ENCODE data around the gene ARHGAP6. TPM values are rescaled to one million over a fixed set of nuclear protein-coding genes. Genes with fewer than 3 reads are reported as not detected.
A peak's percentile ranks its signal among the peaks of the same experiment; 100 is the strongest.
"Not testable (repeated sequence)": the region's sequence is repeated elsewhere in the genome, so short reads cannot be mapped to it uniquely, and the experiment has no call there.

The ARHGAP6 gene
- total RNA-seq, 1 experiment from 2014 or later = 1.8 TPM

GRCh38 chrX:11541510-11541909 is 124.2 kb downstream of the ARHGAP6 start:
- in situ Hi-C loops (cut with HindIII; ENCODE audit: low pct_unique_long_range_greater_than_20kb, low sequenced_read_pairs) = no loop called here
- DNase-seq (ENCODE audit: low read depth) = no peak

- in situ Hi-C loops (cut with HindIII; ENCODE audit: low pct_unique_long_range_greater_than_20kb, low sequenced_read_pairs) = no loop called here
- no peak for DNase-seq (ENCODE audit: low read depth)
Measured at GRCh38 chrX:11540532-11541377, 125.0 kb downstream of the ARHGAP6 start.

- in situ Hi-C loops (cut with HindIII; ENCODE audit: low pct_unique_long_range_greater_than_20kb, low sequenced_read_pairs) = no loop called here
- no peak for DNase-seq (ENCODE audit: low read depth)
Measured at GRCh38 chrX:11537141-11537540, 128.6 kb downstream of the ARHGAP6 start.

- in situ Hi-C loops (cut with HindIII; ENCODE audit: low pct_unique_long_range_greater_than_20kb, low sequenced_read_pairs) = no loop called here
- no peak for DNase-seq (ENCODE audit: low read depth)
Measured at GRCh38 chrX:11535156-11535919, 130.4 kb downstream of the ARHGAP6 start.

GRCh38 chrX:11533199-11533651 is 132.5 kb downstream of the ARHGAP6 start:
- in situ Hi-C loops (cut with HindIII; ENCODE audit: low pct_unique_long_range_greater_than_20kb, low sequenced_read_pairs) = no loop called here

GRCh38 chrX:11532291-11533078 is 133.2 kb downstream of the ARHGAP6 start:
- in situ Hi-C loops (cut with HindIII; ENCODE audit: low pct_unique_long_range_greater_than_20kb, low sequenced_read_pairs) = no loop called here
- DNase-seq (ENCODE audit: low read depth) = no peak

More at GRCh38 chrX:11533199-11533651, 132.5 kb downstream of the ARHGAP6 start:
- peak; percentile 41 for DNase-seq (ENCODE audit: low read depth)

- DNase-seq (ENCODE audit: low read depth) = no peak
- in situ Hi-C loops (cut with HindIII; ENCODE audit: low pct_unique_long_range_greater_than_20kb, low sequenced_read_pairs) = no loop called here
Measured at GRCh38 chrX:11531226-11531625, 134.5 kb downstream of the ARHGAP6 start.

- DNase-seq (ENCODE audit: low read depth) = no peak
- in situ Hi-C loops (cut with HindIII; ENCODE audit: low pct_unique_long_range_greater_than_20kb, low sequenced_read_pairs) = no loop called here
Measured at GRCh38 chrX:11530621-11531020, 135.1 kb downstream of the ARHGAP6 start.

GRCh38 chrX:11528623-11529022 is 137.1 kb downstream of the ARHGAP6 start:
- no peak for DNase-seq (ENCODE audit: low read depth)
- in situ Hi-C loops (cut with HindIII; ENCODE audit: low pct_unique_long_range_greater_than_20kb, low sequenced_read_pairs) = no loop called here

- in situ Hi-C loops (cut with HindIII; ENCODE audit: low pct_unique_long_range_greater_than_20kb, low sequenced_read_pairs) = no loop called here
Measured at GRCh38 chrX:11525685-11526084, 140.0 kb downstream of the ARHGAP6 start.

GRCh38 chrX:11519234-11519633 is 146.5 kb downstream of the ARHGAP6 start:
- DNase-seq (ENCODE audit: low read depth); in situ Hi-C loops (cut with HindIII; ENCODE audit: low pct_unique_long_range_greater_than_20kb, low sequenced_read_pairs): not testable (repeated sequence)

More at GRCh38 chrX:11525685-11526084, 140.0 kb downstream of the ARHGAP6 start:
- DNase-seq (ENCODE audit: low read depth) = no peak

GRCh38 chrX:11509786-11510185 is 155.9 kb downstream of the ARHGAP6 start:
- in situ Hi-C loops (cut with HindIII; ENCODE audit: low pct_unique_long_range_greater_than_20kb, low sequenced_read_pairs) = no loop called here
- no peak for DNase-seq (ENCODE audit: low read depth)

GRCh38 chrX:11504234-11504633 is 161.5 kb downstream of the ARHGAP6 start:
- in situ Hi-C loops (cut with HindIII; ENCODE audit: low pct_unique_long_range_greater_than_20kb, low sequenced_read_pairs) = no loop called here
- DNase-seq (ENCODE audit: low read depth) = no peak

- DNase-seq (ENCODE audit: low read depth) = no peak
- in situ Hi-C loops (cut with HindIII; ENCODE audit: low pct_unique_long_range_greater_than_20kb, low sequenced_read_pairs) = no loop called here
Measured at GRCh38 chrX:11499076-11500044, 166.4 kb downstream of the ARHGAP6 start.

GRCh38 chrX:11491375-11491774 is 174.3 kb downstream of the ARHGAP6 start:
- DNase-seq (ENCODE audit: low read depth); in situ Hi-C loops (cut with HindIII; ENCODE audit: low pct_unique_long_range_greater_than_20kb, low sequenced_read_pairs): not testable (repeated sequence)

GRCh38 chrX:11484290-11484689 is 181.4 kb downstream of the ARHGAP6 start:
- DNase-seq (ENCODE audit: low read depth) = no peak
- in situ Hi-C loops (cut with HindIII; ENCODE audit: low pct_unique_long_range_greater_than_20kb, low sequenced_read_pairs) = no loop called here

GRCh38 chrX:11481035-11481434 is 184.7 kb downstream of the ARHGAP6 start:
- in situ Hi-C loops (cut with HindIII; ENCODE audit: low pct_unique_long_range_greater_than_20kb, low sequenced_read_pairs) = no loop called here

More at GRCh38 chrX:11481035-11481434, 184.7 kb downstream of the ARHGAP6 start:
- DNase-seq (ENCODE audit: low read depth) = no peak

All from Caki2 (cell line).